ENCODE data around the gene GALK2.
"Not testable (repeated sequence)": the region's sequence is repeated elsewhere in the genome, so short reads cannot be mapped to it uniquely, and the experiment has no call there.

The GALK2 gene

GRCh38 chr15:49155834-49156627 lies 14.0 kb upstream of the GALK2 start:
- DNase-seq (ENCODE audit: low spot score), result no peak

GRCh38 chr15:49163678-49164077 lies 6.4 kb upstream of the GALK2 start:
- in situ Hi-C loops (cut with MboI; ENCODE audit: low pct_unique_long_range_greater_than_20kb, low sequenced_read_pairs, unreplicated experiment), result no loop called here
- TF ChIP-seq CTCF (IDR thresholded peaks at IDR 0.05; ENCODE audit: extremely low read depth, insufficient read depth, missing control alignments), result no peak
- DNase-seq (ENCODE audit: low spot score), result no peak

More at GRCh38 chr15:49155834-49156627, 14.0 kb upstream of the GALK2 start:
- no peak for TF ChIP-seq CTCF (IDR thresholded peaks at IDR 0.05; ENCODE audit: extremely low read depth, insufficient read depth, missing control alignments)
- in situ Hi-C loops (cut with MboI; ENCODE audit: low pct_unique_long_range_greater_than_20kb, low sequenced_read_pairs, unreplicated experiment), result no loop called here

- no peak for DNase-seq (ENCODE audit: low spot score)
- no peak for TF ChIP-seq CTCF (IDR thresholded peaks at IDR 0.05; ENCODE audit: extremely low read depth, insufficient read depth, missing control alignments)
- in situ Hi-C loops (cut with MboI; ENCODE audit: low pct_unique_long_range_greater_than_20kb, low sequenced_read_pairs, unreplicated experiment), result no loop called here
Observed at GRCh38 chr15:49164865-49165264, 5.2 kb upstream of the GALK2 start.

GRCh38 chr15:49168016-49168415 lies 2.0 kb upstream of the GALK2 start:
- no peak for TF ChIP-seq CTCF (IDR thresholded peaks at IDR 0.05; ENCODE audit: extremely low read depth, insufficient read depth, missing control alignments)
- in situ Hi-C loops (cut with MboI; ENCODE audit: low pct_unique_long_range_greater_than_20kb, low sequenced_read_pairs, unreplicated experiment), result no loop called here
- no peak for DNase-seq (ENCODE audit: low spot score)

GRCh38 chr15:49171790-49172189 lies 1.7 kb downstream of the GALK2 start:
- TF ChIP-seq CTCF (IDR thresholded peaks at IDR 0.05; ENCODE audit: extremely low read depth, insufficient read depth, missing control alignments), result no peak
- no peak for DNase-seq (ENCODE audit: low spot score)
- in situ Hi-C loops (cut with MboI; ENCODE audit: low pct_unique_long_range_greater_than_20kb, low sequenced_read_pairs, unreplicated experiment), result no loop called here

GRCh38 chr15:49174902-49175301 lies 4.9 kb downstream of the GALK2 start:
- in situ Hi-C loops (cut with MboI; ENCODE audit: low pct_unique_long_range_greater_than_20kb, low sequenced_read_pairs, unreplicated experiment), result no loop called here
- no peak for TF ChIP-seq CTCF (IDR thresholded peaks at IDR 0.05; ENCODE audit: extremely low read depth, insufficient read depth, missing control alignments)
- no peak for DNase-seq (ENCODE audit: low spot score)

GRCh38 chr15:49175582-49176397 lies 5.7 kb downstream of the GALK2 start:
- DNase-seq (ENCODE audit: low spot score); in situ Hi-C loops (cut with MboI; ENCODE audit: low pct_unique_long_range_greater_than_20kb, low sequenced_read_pairs, unreplicated experiment): not testable (repeated sequence)
